ENCODE measurements around the gene TMEM259.

The TMEM259 gene

DNA sequence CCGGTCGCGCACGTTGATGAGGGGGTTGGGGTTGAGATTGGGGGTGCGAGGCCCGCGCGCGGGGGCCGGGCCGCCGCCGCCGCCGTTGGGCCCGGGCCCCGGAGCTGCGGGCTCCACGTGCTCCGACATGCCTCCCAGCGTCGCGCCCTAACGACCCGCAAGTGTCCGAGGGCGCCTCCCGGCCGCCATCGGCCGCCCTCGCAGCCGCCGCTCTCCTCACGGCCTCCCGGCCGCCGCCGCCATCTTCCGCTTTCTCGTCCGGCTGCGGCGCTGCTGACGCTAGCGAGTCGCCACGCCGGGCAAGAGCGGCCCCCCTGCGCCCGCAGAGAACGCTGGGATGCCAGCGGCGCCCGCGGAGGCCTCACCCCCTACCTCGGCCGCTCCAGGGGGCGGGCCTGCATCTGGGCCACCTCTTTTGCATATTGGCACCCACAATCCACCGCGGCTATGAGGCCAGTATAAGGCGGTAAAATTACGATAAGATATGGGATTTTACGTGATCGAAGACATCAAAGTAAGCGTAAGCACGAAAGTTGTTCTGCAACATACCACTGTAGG, at the start of gene TMEM259:
TMEM259 (minus strand) TSS at position 256 of the 558 bp plus-strand sequence; CDS start at position 129, 127 bp downstream.
- H3K79me2 ChIP-seq (ENCODE audit: insufficient read depth, low read depth), result peaks cover 48% of the 10 kb centered on the region
- H3K27ac ChIP-seq, result peak within 1 kb of the TSS; percentile 67
- H3K4me1 ChIP-seq (ENCODE audit: low read depth, poor library complexity, severe bottlenecking), result peaks cover 29% of the 10 kb centered on the region
- no peaks in the 10 kb centered on the region for H3K27me3 ChIP-seq (ENCODE audit: insufficient read depth, low read depth)
- TF ChIP-seq, protein P1, sequence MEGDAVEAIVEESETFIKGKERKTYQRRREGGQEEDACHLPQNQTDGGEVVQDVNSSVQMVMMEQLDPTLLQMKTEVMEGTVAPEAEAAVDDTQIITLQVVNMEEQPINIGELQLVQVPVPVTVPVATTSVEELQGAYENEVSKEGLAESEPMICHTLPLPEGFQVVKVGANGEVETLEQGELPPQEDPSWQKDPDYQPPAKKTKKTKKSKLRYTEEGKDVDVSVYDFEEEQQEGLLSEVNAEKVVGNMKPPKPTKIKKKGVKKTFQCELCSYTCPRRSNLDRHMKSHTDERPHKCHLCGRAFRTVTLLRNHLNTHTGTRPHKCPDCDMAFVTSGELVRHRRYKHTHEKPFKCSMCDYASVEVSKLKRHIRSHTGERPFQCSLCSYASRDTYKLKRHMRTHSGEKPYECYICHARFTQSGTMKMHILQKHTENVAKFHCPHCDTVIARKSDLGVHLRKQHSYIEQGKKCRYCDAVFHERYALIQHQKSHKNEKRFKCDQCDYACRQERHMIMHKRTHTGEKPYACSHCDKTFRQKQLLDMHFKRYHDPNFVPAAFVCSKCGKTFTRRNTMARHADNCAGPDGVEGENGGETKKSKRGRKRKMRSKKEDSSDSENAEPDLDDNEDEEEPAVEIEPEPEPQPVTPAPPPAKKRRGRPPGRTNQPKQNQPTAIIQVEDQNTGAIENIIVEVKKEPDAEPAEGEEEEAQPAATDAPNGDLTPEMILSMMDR (conservative IDR thresholded peaks at IDR 0.05; ENCODE audit: low read depth, low read length), result no peak
- peak within 1 kb of the TSS; percentile 48; the same call in 1 of the 2 replicates for H2AFZ ChIP-seq (ENCODE audit: low read depth)
- no peak within 1 kb of the TSS for H3K4me3 ChIP-seq (IDR thresholded peaks at IDR 0.05; ENCODE audit: insufficient read depth, low read depth, low read length)
- H3K36me3 ChIP-seq (ENCODE audit: insufficient read depth), result no peaks in the 10 kb centered on the region
- H4K20me1 ChIP-seq (ENCODE audit: insufficient read depth), result peaks cover 5% of the 10 kb centered on the region; the same call in 1 of the 2 replicates
- peak within 1 kb of the TSS; percentile 82 for H3K4me2 ChIP-seq
- peak within 1 kb of the TSS; percentile 83; the same call in 1 of the 2 replicates for H3K9ac ChIP-seq

DNA sequence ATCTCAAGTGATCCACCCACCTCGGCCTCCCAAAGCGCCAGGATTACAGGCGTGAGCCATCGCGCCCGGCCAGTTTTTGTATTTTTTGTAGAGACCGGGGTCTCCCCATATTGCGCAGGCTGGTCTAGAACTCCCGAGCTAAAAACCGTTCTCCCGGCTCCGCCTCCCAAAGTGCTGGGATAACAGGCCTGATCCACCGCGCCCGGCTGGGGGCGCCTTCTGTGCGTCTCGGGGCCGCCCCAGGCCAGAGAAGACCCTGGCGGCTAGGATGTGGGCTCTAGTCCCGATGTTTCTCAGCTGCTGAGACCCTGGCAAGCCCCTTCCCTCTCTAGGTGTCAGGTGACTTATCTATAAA, 49.6 kb upstream of the TMEM259 start:
- Histone ChIP-seq H2AFZ (ENCODE audit: low read depth) (no peak overlapping the region), H3K27ac (no peak overlapping the region), H3K9ac (no peak overlapping the region), H3K79me2 (ENCODE audit: insufficient read depth, low read depth) (peaks cover 20% of the 10 kb centered on the region), H3K27me3 (ENCODE audit: insufficient read depth, low read depth) (no peaks in the 10 kb centered on the region), H3K4me1 (ENCODE audit: low read depth, poor library complexity, severe bottlenecking) (peaks cover 20% of the 10 kb centered on the region), H4K20me1 (ENCODE audit: insufficient read depth) (no peaks in the 10 kb centered on the region), H3K4me3 (IDR thresholded peaks at IDR 0.05; ENCODE audit: insufficient read depth, low read depth, low read length) (no peak overlapping the region), H3K36me3 (ENCODE audit: insufficient read depth) (no peaks in the 10 kb centered on the region), H3K4me2 (no peak overlapping the region)
- TF ChIP-seq, protein P1 (conservative IDR thresholded peaks at IDR 0.05; ENCODE audit: low read depth, low read length), result no peak

DNA sequence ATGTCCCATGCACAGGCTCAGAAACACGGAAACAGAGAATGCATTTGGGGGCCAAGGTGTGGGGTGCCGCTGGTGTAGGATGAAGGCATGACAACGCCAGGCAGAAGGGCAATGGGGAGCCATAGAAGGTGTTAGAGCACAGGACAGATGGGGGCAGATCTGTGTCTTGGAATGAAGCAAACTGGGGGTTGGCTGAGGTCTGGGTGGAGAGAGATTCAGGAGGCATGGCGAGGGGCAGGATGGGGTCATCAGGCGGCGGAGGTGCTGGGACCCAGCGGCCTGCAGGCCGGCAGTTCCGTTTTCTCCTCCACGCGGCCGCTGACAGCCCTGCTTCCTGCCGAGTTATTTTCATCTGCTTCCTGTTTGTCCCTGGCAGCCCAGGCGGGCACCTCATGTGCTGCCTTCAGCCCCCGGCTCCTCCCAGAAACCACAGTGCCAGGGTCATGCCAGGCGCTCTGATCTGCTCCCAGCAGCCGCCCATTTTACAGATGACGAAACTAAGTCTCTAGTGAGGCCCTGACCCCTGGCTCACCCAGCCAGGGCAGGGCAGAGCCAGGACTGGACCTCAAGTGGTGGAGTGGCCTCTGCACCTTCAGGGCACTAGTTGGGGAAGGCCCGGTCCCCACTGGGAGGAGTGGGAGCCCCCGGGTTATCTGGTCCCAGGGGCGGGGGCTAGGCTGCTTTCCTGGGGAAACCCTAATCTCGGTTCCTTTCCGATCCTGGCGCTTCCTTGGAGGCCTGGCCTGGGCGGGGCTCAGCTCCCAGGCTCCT, 48.3 kb upstream of the TMEM259 start:
- Histone ChIP-seq H3K4me2 (peak overlapping the region; percentile 64), H3K4me1 (ENCODE audit: low read depth, poor library complexity, severe bottlenecking) (peaks cover 13% of the 10 kb centered on the region), H2AFZ (ENCODE audit: low read depth) (no peak overlapping the region), H3K4me3 (IDR thresholded peaks at IDR 0.05; ENCODE audit: insufficient read depth, low read depth, low read length) (no peak overlapping the region), H3K79me2 (ENCODE audit: insufficient read depth, low read depth) (peaks cover 20% of the 10 kb centered on the region), H3K36me3 (ENCODE audit: insufficient read depth) (no peaks in the 10 kb centered on the region), H4K20me1 (ENCODE audit: insufficient read depth) (no peaks in the 10 kb centered on the region), H3K27ac (no peak overlapping the region), H3K27me3 (ENCODE audit: insufficient read depth, low read depth) (no peaks in the 10 kb centered on the region), H3K9ac (no peak overlapping the region)
- TF ChIP-seq, protein P1 (conservative IDR thresholded peaks at IDR 0.05; ENCODE audit: low read depth, low read length), result no peak

DNA sequence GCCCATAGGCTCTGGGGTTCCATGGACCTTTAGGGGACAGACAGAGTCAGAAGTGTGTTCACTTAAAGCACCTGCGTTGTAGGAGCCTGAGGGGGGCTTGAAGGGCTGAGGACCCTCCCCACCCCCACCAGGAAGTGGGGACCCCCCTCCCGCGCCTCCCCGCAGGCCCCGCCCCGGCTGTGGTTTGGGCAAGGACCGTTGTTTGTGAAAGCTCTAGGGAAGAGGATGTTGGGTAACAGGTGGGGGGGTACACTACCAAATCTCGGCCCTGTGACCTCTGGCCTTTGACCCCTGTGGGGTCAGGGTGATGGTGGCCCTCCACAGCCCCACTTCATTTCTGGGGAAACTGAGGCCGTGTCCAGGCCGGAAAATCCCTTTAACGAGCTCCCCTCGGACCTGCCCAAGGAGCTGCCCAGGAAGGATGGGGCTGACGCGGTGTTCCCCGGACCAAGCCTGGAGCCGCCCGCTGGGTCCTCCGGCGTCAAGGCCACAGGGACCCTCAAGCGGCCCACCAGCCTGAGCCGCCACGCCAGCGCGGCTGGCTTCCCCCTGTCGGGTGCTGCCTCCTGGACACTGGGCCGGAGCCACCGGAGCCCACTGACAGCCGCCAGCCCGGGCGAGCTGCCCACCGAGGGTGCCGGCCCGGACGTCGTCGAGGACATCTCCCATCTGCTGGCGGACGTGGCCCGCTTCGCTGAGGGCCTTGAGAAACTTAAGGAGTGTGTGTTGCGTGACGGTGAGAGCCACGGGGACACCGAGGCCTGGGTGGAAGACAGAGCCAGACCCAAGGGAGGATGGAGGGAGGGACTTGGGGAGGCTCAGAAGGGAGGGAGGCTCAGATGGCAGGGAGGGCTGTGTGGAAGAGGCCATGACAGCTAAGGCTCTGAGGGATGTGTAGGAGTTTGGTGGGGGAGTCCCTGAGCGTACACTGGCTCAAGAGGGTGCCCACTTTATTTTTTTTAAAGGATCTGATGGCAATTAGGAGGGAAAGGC, 47.4 kb upstream of the TMEM259 start:
- Histone ChIP-seq H3K36me3 (ENCODE audit: insufficient read depth) (no peaks in the 10 kb centered on the region), H3K9ac (peak overlapping the region; percentile 57; the same call in 1 of the 2 replicates), H3K4me1 (ENCODE audit: low read depth, poor library complexity, severe bottlenecking) (peaks cover 13% of the 10 kb centered on the region), H3K4me3 (IDR thresholded peaks at IDR 0.05; ENCODE audit: insufficient read depth, low read depth, low read length) (no peak overlapping the region), H3K4me2 (peak overlapping the region; percentile 64), H2AFZ (ENCODE audit: low read depth) (no peak overlapping the region), H3K27ac (no peak overlapping the region; the same call in 1 of the 2 replicates), H3K79me2 (ENCODE audit: insufficient read depth, low read depth) (peaks cover 20% of the 10 kb centered on the region), H3K27me3 (ENCODE audit: insufficient read depth, low read depth) (no peaks in the 10 kb centered on the region), H4K20me1 (ENCODE audit: insufficient read depth) (no peaks in the 10 kb centered on the region)
- TF ChIP-seq, protein P1 (conservative IDR thresholded peaks at IDR 0.05; ENCODE audit: low read depth, low read length), result no peak

Data from KMS-11 (cell line).